SHP77 treated with DMSO at 0.1 percent for 48 hours (cell line): ENCODE measurements around the gene ADGRV1.

Experiments used
- DNase-seq: peaks from one replicate; lab custom pipeline; 2025; lab: John Stamatoyannopoulos, UW

The ADGRV1 gene

DNA sequence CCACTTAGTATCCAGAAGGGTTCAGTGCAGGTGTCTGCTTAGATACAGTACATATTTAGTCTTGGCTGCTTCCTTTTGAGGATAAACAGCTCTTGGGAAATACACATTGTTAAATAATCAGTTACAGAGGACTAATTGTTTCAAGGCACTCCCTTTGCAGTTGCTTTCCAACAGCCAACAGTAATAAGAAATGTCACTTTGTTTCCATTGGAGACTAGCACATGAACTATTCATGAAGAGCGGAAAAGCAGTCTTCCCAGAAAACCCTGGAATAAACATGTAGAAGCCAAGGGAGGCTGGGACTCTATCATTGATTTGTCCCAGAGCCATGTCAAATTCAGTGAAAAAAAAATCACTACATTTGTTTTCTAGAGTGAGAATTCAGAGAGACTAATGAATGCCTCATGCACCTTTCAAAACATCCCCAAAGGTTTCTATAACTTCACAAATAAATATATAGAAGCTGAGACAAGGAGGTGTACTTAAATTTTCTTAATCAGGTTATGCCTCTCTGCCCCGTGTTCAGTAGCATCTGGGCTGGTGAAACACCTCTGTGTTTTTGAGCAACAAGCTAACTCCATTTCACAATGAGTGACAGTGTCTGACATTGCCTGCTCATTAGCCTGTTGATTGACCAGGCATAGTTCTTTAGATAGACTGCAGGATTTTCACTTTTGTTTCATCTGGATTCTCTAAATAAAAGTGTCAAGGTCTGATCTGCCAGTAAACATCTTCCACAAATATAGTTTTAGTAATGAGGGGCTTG is 553.1 kb downstream of the ADGRV1 start:
- DNase-seq = no peak

DNA sequence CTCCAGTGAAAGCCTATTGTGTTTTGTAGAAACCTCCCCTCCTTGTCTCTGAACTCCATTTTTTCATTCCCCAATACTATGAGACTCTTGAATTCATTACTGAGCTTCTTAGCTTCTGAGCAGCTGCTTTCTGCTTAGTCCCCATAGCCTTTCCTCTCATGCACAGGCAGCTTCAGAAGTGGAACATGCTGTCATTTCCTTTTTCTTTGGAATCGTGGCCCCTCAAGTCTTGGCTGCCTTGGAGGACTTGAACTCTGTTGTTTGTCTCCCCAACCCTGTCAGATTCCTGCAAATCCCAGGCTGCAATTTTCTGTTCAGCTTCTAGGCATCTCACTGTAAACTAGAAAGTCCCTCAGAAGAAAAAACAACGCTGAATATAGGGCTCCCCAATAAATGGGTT is 556.1 kb downstream of the ADGRV1 start:
- no peak for DNase-seq

DNA sequence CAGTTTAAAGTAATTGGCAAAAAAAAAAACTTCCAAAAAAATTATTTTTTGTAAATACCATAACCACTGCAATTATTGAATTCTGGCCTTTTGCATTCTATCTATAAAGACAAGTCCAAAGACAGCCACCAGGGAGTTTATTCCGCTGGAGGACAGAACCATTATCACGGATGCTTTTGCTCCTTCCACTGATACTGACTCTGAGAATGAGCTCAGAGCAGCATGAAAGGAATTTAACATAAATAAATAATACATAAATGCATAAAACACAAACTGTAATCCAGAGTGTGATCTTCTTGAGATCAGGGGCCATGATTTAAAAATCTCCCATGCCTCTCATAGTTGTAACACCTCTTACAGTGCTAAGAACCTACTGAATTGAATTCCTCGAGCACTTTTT is 559.8 kb downstream of the ADGRV1 start:
- DNase-seq = no peak

DNA sequence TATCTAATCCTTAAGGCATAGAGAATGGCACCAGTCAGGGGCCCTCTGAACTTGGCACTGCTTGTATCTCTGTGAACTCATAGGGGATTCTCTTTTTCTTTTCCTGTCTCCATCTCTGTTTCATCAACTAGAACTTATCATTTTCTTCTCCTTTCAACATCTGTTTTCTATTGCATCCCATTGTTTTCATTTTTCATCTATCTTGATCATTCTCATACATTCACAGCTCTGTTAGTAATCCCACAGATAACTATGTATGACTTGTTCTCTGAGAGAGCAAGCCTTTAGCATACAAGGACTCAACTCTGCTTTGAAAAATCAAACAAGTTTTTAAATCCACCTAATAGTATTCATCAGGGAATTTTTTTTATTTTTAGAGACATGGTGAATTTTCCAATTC is 560.2 kb downstream of the ADGRV1 start:
- DNase-seq = no peak

DNA sequence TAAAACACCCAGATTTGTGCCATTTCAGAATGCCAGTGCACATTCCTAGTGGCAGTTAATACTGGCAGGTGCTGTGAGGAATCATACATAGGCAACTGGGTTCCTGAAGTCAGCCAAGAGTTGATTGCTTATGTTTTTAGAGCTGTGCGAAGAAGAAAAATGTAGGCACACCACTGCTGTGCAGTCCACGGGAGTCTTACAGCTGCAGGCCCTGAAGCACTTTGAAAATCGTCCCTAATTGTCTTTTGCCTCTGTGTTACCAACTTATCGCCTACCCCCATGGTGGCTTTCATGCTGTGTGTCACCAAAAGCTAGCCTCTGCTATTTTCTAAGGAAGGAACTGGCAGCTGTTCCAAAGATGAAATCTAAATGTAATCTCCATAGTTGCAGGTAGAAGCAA is 560.6 kb downstream of the ADGRV1 start:
- no peak for DNase-seq

DNA sequence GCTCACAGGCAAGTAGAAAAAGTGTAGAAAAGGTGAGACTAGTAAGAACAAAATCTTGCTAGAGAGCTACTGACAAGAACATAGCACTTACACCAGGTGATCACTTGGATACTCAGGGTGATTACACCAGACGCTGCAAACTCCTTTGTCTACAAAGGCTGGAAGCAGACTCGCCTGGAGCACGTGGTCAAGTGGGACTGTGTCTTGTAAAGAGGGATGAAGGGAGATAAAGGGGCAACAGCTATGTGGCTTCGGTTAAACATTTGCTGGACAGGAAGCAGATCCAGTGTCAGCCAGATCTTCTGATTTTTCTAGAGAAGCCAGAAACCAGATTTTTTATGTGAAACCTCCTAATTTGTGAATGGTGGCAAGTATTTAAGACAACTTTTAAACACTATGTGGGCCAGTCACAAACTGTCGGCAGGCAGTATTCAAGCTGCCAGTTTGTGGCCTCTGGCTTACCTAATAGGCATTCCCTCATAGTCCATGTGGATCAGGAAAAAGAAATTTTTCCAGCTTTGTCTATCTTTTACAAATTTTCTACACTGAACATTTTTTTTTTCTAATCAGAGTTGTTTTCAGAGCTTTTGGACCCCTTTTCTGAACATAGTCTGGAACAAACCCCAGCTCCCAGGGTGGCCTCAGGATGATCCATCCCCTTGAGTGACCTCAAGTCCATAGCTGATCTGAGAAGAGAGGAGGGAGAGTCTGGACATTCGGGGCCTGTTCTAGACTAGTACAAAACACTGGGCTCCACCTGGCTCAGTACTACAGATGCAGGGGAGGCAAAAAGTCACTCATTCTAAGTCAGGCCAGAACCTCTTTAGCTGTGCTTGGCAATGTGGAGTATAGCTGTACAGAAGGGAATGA is 561.6 kb downstream of the ADGRV1 start:
- no peak for DNase-seq

DNA sequence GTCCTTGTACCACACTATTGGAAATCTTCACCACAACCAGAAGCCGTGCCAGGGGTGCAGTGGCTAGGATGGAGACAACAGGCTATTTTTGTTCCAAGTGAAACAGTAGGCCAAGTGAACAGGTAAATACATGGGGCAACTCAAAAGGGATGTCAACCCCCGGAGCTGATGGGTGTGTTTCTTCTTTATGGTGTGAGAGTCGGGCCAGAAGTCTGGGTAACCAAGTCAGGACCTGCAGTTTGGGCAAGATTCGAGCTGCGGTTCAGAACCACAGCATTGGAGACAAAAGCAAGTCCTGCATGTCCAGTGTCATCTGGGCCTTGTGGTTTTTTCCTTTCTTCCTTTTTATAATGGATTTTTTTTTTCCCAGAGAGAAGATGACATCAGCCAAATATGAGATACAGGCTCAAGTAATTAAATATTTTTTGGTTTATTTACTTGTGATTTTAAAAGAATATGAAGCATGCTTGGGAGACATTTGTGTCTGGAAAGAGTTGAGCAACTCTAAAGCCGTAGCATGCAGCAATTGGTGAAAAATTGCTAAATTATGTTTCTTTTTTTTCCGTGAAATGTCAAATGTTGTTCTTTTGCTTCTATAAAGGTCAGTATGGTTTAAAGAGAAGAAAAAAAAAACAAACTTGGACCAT is 562.9 kb downstream of the ADGRV1 start:
- DNase-seq = no peak

DNA sequence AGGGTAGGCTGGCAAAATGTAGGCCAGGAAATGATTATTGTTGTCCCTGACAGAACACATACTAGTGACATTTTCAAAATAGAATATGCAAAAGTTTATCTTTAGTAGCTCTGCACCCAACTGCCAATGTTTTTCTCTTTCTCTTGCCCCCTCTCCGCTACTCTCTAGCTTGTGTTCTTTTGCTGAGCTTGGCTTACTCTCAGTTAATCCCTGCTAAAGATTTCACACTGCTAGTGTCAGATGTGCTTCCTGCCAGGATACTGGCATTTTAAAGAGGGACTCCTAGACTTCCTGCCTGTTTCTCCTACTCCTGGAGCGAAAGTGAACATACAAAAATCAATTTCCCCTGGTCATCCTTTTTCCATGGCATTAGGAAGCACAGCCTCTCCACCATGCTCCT is 564.1 kb downstream of the ADGRV1 start:
- no peak for DNase-seq

DNA sequence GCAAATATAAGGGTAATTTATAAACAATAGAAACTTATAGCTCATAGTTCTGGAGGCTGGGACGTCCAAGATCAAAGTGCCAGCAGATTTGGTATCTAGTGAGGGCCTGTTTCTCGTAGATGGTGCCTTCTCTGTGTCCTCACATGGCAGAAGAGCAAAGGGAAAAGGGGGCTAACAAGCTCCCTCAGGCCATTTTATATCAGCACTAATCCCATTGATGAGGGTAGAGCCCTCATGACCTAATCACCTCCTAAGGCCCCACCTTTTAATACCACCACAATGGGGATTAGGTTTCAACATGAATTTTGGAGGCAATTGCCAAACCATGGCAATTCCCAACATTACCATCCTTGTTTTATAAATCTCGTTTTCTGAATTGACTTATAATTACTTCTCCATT is 564.7 kb downstream of the ADGRV1 start:
- no peak for DNase-seq

DNA sequence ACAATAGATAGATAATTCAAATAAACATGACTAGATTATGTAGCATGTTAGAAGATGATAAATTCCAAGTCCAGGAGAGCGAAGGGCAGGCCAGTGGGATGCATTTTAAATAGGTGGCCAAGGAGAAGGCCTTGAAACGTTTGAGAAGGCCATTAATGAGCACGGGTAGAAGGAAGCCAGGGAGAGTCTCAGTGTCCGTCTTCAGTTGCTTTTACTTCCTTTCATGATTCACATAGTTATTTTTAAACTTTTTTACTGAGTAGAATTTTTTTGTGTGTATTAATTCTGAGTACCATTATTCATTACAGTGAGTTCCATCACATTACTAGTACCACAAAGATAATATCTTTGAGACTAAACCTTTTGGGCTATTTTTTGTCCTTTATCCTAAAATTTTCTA is 565.3 kb downstream of the ADGRV1 start:
- no peak for DNase-seq

DNA sequence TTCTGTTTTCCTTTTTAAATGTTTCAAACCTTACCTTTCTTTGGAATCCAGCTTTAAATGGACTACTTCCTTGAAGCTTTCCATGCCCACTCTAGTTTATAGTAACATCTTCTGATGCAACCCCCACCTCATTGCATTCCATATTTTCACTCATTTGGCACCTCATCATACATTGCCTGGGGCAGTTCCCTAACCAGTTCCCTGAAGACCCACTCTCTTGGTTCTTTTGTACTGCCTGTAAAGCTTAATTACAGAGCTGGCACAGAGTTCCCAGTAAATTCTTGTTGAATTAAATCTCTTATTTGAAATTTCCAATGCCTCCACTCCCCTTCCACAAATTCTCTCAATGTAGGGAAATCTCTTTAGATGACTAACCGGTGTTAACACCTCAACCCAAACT is 567.3 kb downstream of the ADGRV1 start:
- DNase-seq = no peak

DNA sequence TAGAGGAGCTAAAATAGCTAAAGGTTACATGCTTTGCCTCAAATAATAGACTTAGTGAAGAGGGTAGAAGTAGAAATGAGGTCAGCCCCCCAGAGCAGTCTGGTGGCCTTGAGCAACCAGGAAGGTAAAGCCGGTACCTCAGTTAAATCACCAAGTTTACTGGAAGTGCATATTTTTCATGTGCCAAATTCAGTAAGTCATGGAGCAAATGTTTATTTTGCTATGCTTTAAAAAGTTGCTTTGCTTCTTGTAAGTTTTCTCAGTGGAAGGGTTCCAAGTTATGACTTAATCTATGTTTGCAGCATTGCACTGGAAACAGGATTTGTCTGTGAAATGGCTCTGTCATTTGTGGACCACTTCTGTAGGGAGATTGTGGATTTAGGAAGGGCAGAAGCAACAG is 567.9 kb downstream of the ADGRV1 start:
- no peak for DNase-seq

DNA sequence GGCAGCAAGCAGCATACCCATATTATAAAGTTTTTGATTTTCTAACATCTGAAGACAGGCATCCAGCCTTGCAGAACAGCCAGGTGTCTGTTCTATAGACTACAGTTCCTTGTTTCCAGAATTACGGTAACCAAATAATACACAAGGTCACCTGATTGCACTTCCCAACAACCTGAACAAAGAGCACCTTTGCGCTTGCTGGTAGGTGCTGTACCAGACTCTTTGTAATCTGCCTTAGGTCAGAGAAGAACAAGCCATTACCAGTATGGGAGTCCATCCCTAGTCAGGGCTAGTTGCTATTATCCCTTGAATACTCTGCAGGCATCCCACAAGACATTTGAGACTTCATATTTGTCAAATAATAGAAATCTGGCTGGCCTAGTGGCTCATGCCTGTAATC is 568.3 kb downstream of the ADGRV1 start:
- no peak for DNase-seq

DNA sequence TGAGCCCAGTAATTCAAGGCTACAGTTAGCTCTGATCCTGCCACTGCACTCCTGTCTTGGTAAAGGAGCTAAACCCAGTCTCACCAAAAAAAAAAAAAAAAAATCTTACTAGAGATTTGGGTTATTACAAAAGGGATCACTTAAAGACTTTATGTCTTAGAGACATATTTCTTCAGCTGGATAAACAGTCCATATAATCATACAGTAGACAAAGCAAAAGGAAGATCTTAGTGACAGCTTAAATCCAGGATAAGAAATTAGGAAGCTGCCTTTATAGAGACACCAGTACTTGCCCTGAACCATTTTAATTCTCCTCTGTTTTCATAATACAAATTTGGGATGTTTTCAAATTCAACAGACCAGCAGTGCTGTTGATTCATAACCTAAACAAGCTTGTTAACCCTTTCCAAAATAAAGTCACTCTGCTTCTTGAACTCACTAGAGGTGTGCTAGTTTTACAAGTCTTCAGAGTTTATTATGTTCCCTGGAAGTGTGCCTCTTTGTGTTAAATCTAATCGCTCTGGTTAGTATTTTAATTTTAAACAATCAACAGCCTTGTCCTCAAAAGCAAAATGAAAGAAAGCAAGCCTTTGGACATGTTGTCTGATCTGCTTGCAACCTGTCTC is 569.0 kb downstream of the ADGRV1 start:
- no peak for DNase-seq

DNA sequence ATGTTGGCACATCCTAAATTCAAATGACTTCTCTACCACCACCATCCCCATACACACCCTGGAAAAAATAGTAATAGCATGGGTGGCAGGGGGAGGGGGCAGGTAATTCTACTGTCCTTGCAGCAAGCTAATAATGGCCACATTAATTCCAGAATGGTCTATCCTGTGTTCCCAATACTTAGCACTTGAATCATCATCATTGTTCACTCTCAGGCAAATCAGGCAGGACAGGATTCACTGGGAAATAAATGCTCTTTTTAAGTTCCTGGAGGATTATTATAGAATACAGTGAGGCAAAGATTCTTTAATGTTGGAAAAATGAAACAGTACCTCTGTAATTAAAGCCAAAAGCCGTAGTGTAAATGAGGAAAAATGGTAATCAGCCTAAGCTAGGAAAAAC is 570.0 kb downstream of the ADGRV1 start:
- no peak for DNase-seq

DNA sequence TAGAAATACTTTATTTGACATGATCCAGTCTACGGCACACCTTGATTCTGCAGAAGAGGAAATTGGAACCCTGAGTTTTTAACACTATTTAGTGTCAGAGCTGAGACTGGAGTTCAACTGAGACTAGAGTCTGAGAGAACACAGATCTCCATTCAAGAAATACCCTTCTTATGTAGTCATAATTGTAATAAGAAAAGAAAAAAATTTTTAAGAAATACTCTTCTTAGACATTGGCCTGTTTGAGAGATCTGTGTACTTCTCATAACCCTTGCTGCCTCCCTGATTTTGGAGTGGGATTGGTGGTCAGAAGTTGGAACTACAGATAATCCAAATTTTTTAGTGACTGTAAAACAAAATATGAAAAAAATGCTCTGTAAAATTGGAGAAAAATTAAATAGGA is 571.2 kb downstream of the ADGRV1 start:
- no peak for DNase-seq

DNA sequence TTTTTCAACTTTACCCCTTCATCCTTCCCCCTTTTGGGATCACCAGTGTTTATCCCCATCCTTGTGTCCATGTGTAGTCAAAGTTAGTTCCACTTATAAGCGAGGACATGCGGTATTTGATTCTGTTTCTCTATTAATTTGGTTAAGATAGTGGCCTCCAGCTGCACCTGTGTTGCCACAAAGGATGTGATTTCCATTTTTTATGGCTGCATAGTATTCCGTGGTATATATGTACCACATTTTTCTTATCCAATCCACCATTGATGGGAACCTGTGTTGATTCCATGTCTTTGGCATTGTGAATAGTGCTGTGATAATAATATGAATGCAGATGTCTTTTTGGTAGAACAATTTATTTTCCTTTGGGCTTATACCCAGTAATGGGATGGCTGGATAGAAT is 572.2 kb downstream of the ADGRV1 start:
- no peak for DNase-seq

DNA sequence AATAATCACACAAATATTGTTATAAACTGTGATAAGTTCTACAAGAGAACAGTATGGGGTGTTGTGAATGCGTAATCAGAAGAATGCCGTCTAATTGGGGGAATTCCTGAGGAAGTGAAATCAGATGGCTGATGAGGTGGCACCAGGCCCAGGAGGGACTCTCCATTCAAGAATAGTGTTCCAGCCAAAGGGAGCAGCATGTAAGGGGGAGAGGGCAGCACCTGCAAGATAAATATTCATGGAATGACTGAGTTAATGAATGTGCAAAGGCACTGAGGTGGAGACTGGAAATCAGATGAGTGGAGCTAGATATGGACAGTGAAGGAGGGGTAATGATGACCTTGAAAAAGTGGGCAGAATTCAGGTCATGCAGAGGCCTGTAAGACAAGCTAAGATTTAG is 574.0 kb downstream of the ADGRV1 start:
- no peak for DNase-seq

DNA sequence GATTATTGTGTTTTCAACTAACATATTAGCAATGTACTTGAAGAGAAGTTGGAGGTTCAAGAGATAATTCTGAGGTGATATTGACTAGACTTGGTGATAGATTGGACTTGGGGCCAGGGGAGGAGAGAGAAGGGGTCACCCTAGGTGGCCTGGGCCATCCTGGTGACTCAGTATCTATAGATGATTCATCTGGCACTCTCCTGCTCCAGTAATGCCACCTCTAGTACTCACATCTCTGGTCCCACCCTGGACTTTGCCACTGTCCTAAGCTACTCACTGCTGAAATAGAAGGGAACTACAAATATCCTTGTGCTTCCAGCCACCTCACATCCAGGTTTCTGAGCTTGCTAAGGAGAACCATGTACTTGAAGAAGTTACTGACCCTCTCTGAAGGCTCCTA is 574.6 kb downstream of the ADGRV1 start:
- no peak for DNase-seq

DNA sequence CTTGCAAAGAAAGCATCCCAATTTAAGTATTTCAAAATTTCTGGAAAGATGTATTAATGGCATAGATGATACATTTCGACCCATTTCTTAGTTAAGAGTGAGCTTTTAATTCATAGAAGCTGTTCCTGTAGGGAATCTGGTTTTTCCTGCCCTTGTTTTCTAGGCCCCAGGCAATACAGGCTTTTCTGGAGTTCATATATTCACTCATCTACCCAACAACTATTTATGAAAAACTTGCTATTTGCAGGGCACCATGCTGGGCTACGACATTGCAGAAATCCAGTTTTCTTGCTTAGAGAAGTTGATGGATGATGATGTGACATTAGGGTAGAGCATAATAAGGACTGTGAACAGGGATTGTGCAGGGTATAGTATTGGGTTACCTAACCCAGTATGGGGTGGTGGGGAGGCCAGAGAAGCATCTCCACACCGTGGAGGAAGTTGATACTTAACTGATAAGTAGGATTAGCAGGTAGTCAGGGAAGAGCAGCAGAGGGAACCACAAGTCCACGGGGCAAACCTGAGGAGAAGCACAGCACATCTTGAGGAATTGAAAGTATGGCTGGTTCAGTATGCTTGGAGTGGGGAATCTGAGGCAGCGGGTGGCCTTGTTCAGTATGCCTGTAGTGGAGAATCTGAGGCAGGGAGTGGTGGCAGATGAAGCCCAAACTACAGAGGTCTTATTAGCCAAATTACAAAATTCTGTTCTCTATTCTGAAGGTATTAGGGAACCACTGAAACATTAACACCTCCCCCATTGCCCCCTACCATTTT is 577.1 kb downstream of the ADGRV1 start:
- DNase-seq = no peak

DNA sequence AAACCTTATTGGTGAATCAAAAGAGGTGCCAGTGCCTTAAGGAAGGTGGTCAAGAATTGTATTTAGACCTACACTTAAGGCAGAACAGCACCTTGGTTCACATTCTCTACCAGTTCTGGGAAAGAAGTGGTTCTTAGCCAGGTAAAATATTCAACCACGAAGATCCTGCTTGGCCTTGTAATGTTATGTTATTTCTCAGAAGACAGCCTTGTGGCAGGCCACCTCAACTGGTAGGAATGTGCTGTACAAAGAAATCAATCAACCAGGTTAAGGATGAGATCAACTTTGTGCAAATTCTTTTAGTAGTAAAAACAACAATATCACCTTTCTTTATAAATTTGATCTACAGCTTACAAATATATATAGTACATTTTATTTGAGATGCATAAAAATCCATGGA is 577.7 kb downstream of the ADGRV1 start:
- DNase-seq = no peak

DNA sequence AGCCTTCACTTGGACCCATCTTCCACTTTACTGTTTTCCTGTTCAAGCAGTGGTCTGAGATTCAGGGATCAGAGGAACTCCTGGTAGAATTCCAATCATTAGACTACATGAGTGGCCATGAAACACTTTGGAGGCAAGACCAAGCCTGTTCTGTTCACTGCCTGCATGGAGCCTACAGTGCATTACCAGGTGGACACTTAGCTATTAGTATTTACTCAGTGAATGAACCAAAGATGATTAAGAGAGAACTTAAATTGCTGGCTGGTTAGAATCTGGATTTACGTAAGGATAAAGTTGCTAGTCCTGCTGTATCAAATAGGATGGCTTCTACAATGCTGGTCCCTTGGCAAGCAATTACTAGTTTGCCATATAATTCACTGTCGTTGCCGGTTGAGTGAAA is 579.0 kb downstream of the ADGRV1 start:
- no peak for DNase-seq
